ENCODE measurements around the gene IFNB1.

The IFNB1 gene

DNA sequence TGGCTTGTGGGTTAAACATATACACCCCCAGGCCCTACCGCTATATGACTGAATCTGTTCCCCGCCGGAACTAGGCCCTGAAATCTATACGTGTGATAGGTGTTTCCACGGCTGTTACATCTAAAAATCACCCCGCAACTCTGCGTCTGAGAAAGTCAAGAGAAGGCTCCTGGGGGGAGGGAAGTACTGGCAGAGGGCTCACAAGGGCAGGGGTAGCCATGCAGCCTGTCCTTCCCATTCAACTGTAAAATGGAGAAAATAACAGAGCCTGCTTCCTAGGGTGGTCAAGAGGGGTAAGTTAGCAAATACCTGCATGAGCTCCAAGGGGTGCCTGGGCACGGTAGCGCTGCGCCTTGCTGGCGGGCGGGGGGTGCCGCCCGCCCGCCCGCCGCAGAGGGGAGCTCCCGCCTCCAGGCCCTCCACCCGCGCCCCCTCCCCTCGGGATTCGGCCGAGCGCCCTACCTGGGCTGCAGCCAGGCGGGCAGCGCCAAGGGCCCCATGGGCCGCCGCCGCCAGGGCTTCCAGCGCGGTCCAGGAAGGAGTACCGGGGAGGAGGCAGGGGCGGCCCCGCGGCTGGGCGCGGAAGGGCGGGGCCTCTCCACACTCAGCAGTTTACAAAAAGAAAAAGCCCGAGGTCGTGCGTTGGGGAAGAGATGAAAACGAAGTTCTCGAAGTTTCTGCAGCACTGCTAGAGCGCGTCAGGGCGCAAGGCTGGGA lies 46.5 kb downstream of the IFNB1 start, which contains the start of gene HACD4:
Gene HACD4, minus strand, starts transcription at position 550 of the 717 bp plus-strand sequence. Its CDS starts 50 bp downstream, at position 500.
- peak within 1 kb of the TSS; percentile 80 to 84 for H3K27ac ChIP-seq
- H3K4me3 ChIP-seq, result peak within 1 kb of the TSS; percentile 69 to 74
- H3K27me3 ChIP-seq, result no peaks in the 10 kb centered on the region
- intact Hi-C loops (cut with DNase I; ENCODE audit: low total_unique reads), result no loop called here
- H3K4me1 ChIP-seq, result peaks cover 0 to 17% (median 2%) of the 10 kb centered on the region in 4 donors
- H3K36me3 ChIP-seq, result no peaks in the 10 kb centered on the region
- no peaks in the 10 kb centered on the region for H3K9me3 ChIP-seq
- DNase-seq, result peak; percentile 36 to 80
- TF ChIP-seq, protein P1, sequence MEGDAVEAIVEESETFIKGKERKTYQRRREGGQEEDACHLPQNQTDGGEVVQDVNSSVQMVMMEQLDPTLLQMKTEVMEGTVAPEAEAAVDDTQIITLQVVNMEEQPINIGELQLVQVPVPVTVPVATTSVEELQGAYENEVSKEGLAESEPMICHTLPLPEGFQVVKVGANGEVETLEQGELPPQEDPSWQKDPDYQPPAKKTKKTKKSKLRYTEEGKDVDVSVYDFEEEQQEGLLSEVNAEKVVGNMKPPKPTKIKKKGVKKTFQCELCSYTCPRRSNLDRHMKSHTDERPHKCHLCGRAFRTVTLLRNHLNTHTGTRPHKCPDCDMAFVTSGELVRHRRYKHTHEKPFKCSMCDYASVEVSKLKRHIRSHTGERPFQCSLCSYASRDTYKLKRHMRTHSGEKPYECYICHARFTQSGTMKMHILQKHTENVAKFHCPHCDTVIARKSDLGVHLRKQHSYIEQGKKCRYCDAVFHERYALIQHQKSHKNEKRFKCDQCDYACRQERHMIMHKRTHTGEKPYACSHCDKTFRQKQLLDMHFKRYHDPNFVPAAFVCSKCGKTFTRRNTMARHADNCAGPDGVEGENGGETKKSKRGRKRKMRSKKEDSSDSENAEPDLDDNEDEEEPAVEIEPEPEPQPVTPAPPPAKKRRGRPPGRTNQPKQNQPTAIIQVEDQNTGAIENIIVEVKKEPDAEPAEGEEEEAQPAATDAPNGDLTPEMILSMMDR (IDR thresholded peaks at IDR 0.05), result peak in 1 of 2 experiments; percentile 14

DNA sequence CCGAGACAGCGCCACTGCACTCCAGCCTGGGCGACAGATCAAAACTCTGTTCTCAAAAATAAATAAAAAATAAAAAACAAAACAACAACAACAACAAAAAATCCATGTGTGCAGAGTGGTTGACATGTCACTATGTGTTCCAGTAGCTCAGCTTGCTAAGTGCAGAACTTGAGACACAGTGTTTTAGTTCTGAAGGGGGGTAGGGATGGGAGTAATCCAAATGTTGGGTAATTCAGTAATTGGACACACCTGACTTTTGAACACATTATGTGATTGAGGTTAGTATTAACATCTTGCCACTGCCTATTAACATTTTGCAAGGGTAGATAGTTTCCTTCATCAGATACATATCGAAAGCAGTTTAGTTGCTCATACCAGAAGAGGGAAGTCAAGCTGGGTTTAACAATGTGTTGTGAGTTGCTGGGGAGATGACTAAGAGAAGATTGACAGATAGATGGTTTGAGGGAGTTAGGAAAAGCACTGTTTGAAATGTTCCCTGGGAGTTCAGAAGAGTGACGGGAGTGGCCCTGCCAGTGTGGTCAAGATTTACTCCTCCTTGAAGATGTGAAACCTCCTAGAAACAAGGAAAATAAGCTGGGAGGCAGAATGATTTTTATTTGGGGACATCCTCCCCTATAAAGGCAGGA lies 47.2 kb downstream of the IFNB1 start:
- Histone ChIP-seq H3K4me1 (peaks cover 0 to 17% (median 2%) of the 10 kb centered on the region in 4 donors), H3K9me3 (no peaks in the 10 kb centered on the region), H3K4me3 (peak overlapping the region; percentile 69 to 74), H3K27me3 (no peaks in the 10 kb centered on the region), H3K27ac (peak overlapping the region; percentile 80 to 84), H3K36me3 (no peaks in the 10 kb centered on the region)
- intact Hi-C loops (cut with DNase I; ENCODE audit: low total_unique reads), result no loop called here
- no peak for DNase-seq
- TF ChIP-seq, protein P1 (IDR thresholded peaks at IDR 0.05), result no peak

DNA sequence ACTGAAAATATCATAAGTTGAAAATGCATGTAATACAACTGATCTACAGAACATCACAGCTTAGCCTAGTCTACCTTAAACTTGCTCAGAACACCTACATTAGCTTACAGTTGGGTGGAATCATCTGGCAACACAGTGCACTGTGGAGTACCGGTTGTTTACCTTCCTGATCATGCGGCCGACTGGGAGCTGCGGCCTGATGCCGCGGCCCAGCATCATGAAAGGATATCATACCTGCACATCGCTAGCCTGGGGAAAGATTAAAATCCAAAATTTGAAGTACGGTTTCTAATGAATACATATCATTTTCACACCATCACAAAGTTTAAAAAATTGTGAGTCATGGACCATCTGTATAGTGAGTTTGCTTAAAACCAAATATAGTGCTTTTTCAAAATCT lies 48.1 kb downstream of the IFNB1 start:
- no peak for DNase-seq
- TF ChIP-seq, protein P1 (IDR thresholded peaks at IDR 0.05), result no peak
- Histone ChIP-seq H3K27ac (peak overlapping the region in 1 of 2 donors; percentile 84), H3K27me3 (no peaks in the 10 kb centered on the region), H3K36me3 (no peaks in the 10 kb centered on the region), H3K4me3 (no peak overlapping the region), H3K4me1 (peaks cover 0 to 17% (median 2%) of the 10 kb centered on the region in 4 donors), H3K9me3 (no peaks in the 10 kb centered on the region)
- intact Hi-C loops (cut with DNase I; ENCODE audit: low total_unique reads), result no loop called here

DNA sequence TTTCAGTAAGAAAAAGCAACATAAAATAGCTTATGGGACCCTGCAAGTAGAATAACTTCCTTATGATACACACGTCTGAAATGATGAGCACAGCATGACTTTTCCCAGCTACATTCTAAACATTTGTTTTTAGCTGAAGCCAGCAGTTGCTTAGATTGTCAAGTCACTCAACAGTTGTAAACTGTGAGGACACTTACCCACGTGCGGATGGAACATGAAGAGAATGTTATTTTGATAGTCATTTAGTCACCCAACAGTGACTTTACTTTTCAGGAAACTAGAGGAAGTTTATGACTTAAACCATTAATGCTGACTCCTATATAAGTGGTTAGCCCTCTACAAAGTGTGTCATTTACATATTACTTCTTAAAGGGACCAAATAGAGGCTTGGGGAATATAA lies 49.3 kb downstream of the IFNB1 start:
- intact Hi-C loops (cut with DNase I; ENCODE audit: low total_unique reads), result no loop called here
- no peaks in the 10 kb centered on the region for H3K36me3 ChIP-seq
- peaks cover 0 to 17% (median 2%) of the 10 kb centered on the region in 4 donors for H3K4me1 ChIP-seq
- H3K4me3 ChIP-seq, result no peak overlapping the region
- DNase-seq, result no peak
- H3K9me3 ChIP-seq, result no peaks in the 10 kb centered on the region
- TF ChIP-seq, protein P1 (IDR thresholded peaks at IDR 0.05), result no peak
- H3K27me3 ChIP-seq, result no peaks in the 10 kb centered on the region
- H3K27ac ChIP-seq, result peak overlapping the region in 1 of 2 donors; percentile 5

DNA sequence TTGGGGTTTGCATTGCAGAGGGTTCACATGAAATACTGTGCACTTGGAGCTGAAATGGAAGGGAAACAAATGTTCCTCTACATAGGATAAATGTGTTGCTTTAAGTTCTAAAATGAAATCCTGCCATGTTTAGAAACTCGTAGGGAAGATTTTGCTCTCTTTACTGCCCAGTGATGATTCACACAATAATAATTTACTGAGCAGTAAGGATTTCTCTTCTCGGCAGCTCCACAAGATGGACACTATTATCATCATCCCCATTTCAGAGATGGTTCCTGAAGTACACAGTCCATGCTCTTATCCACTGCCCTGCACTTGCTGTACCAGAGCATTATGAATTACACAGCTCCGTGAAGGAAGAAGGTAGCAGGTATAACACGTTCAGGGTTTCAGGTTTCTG lies 50.4 kb downstream of the IFNB1 start:
- peaks cover 0 to 17% (median 2%) of the 10 kb centered on the region in 4 donors for H3K4me1 ChIP-seq
- H3K36me3 ChIP-seq, result no peaks in the 10 kb centered on the region
- intact Hi-C loops (cut with DNase I; ENCODE audit: low total_unique reads), result no loop called here
- TF ChIP-seq, protein P1 (IDR thresholded peaks at IDR 0.05), result no peak
- H3K27me3 ChIP-seq, result no peaks in the 10 kb centered on the region
- no peak overlapping the region for H3K27ac ChIP-seq
- no peak overlapping the region for H3K4me3 ChIP-seq
- H3K9me3 ChIP-seq, result no peaks in the 10 kb centered on the region
- DNase-seq, result no peak

Measured in tibial artery (tissue), 4 donors.